Ascending aorta (tissue), 2 donors: ENCODE data around the gene NUP93. TPM values are rescaled to one million over a fixed set of nuclear protein-coding genes. Genes with fewer than 3 reads are reported as not detected.

ENCODE experiments used
- DNase-seq, 2 donors: peaks; one replicate each; pipeline ENCODE4 v3.0.0-alpha.2; 2019; ENCODE audit warnings: low spot score in 2 of 2
- H3K27ac ChIP-seq, 2 donors: fragments of 200-600 bp; sonication (generic); one replicate each; pipeline ENCODE4 v1.5.1; 2016 to 2017; ENCODE audit warnings: mild to moderate bottlenecking in 1 of 2
- H3K27me3 ChIP-seq: fragments of 200-600 bp; sonication (generic); one replicate; pipeline ENCODE4 v1.5.1; 2017
- H3K36me3 ChIP-seq, 2 donors: fragments of 200-600 bp; sonication (generic); one replicate each; pipeline ENCODE4 v1.5.1; 2016
- H3K4me1 ChIP-seq, 2 donors: fragments of 200-600 bp; sonication (generic); one replicate each; pipeline ENCODE4 v1.5.1; 2016 to 2017; ENCODE audit warnings: mild to moderate bottlenecking in 1 of 2
- H3K4me3 ChIP-seq, 2 donors: fragments of 200-600 bp; sonication (generic); one replicate each; pipeline ENCODE4 v1.5.1; 2016 to 2017; ENCODE audit warnings: mild to moderate bottlenecking in 1 of 2
- H3K9me3 ChIP-seq, 2 donors: fragments of 200-600 bp; sonication (generic); one replicate each; pipeline ENCODE4 v1.5.1; 2016
- intact Hi-C: fragments of 100-400 bp; cut with DNase I; formaldehyde crosslinking; loops from one replicate; pipeline ENCODE4 v1.15.1; 2023
- total RNA-seq: library from RNA; depleted of rRNA; stranded (reverse); fragments of >200 nt; gene quantifications from one replicate; pipeline ENCODE4 v1.1.0, GENCODE V29; 2016
- TF ChIP-seq, protein P1 (sequence below), 3 experiments: fragments of 200-600 bp in 2 of 3; fragments of 450-650 bp in 1 of 3; sonication (generic) in 2 of 3; IDR thresholded peaks; one replicate each; pipeline ENCODE4 v1.5.1; 2016 to 2019; ENCODE audit warnings: antibody characterized with exemption in 3 of 3, mild to moderate bottlenecking in 1 of 3, moderate library complexity in 1 of 3

Gene NUP93
- total RNA-seq, 1 donor from 2014 or later, result 419 TPM

DNA sequence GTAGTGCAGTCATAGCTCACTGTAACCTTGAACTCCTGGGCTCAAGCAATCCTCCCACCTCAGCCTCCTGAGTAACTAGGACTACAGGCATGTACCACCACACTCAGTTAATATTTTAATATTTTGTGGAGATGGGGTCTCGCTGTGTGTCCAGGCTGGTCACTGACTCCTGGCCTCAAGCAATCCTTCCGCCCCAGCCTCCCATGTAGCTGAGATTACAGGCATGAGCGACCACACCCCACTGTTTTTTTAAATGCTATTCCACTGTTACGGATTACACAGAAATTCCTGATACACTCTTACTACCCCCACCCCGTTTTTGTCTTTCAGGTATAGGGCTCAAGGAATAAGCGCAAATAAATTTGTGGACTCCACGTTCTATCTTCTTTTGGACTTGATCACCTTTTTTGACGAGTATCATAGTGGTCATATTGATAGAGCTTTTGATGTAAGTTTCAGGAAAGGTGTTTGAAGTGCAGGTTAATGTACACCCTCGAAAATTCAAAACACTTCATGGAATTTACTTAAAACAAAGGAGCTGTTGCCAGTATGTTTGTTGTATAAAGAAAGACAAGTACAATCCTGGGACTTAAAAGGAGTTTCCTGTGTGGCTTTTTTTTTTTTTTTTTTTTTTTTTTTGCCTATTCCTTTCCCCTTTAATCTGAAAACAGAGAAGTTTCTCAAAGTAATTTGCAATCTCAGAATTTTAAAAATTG, 108.9 kb downstream of the NUP93 start:
- DNase-seq, result no peak
- no peaks in the 10 kb centered on the region for H3K4me1 ChIP-seq
- no peaks in the 10 kb centered on the region for H3K27me3 ChIP-seq
- peaks cover 44 to 70% of the 10 kb centered on the region in 2 donors for H3K36me3 ChIP-seq
- TF ChIP-seq, protein P1, sequence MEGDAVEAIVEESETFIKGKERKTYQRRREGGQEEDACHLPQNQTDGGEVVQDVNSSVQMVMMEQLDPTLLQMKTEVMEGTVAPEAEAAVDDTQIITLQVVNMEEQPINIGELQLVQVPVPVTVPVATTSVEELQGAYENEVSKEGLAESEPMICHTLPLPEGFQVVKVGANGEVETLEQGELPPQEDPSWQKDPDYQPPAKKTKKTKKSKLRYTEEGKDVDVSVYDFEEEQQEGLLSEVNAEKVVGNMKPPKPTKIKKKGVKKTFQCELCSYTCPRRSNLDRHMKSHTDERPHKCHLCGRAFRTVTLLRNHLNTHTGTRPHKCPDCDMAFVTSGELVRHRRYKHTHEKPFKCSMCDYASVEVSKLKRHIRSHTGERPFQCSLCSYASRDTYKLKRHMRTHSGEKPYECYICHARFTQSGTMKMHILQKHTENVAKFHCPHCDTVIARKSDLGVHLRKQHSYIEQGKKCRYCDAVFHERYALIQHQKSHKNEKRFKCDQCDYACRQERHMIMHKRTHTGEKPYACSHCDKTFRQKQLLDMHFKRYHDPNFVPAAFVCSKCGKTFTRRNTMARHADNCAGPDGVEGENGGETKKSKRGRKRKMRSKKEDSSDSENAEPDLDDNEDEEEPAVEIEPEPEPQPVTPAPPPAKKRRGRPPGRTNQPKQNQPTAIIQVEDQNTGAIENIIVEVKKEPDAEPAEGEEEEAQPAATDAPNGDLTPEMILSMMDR (IDR thresholded peaks at IDR 0.05), result no peak
- intact Hi-C loops, result no loop called here
- H3K27ac ChIP-seq, result no peak overlapping the region
- H3K4me3 ChIP-seq, result no peak overlapping the region
- no peaks in the 10 kb centered on the region for H3K9me3 ChIP-seq

DNA sequence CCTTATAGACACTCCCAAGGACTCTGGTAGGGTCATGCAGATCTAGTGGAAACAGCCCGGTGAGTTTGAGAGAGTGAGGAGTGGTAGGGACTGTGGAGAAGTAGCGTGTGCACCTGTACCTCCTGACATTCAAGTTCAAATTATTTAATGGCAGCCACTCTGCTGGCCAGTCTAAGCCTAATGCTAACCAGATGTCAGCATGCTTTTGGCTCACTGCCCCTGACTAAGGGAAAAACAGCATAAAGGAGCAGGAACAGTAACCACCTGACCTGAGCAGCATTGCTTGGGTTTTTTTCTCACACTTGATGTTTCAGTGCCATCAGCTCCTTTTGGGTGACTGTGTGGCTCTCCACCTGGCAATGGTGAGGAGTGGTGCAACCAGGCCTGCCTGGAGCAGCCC, 111.3 kb downstream of the NUP93 start:
- H3K27ac ChIP-seq, result no peak overlapping the region
- peaks cover 41 to 73% of the 10 kb centered on the region in 2 donors for H3K36me3 ChIP-seq
- intact Hi-C loops, result no loop called here
- H3K4me1 ChIP-seq, result no peaks in the 10 kb centered on the region
- H3K9me3 ChIP-seq, result no peaks in the 10 kb centered on the region
- no peak for DNase-seq
- H3K4me3 ChIP-seq, result no peak overlapping the region
- H3K27me3 ChIP-seq, result no peaks in the 10 kb centered on the region
- TF ChIP-seq, protein P1 (IDR thresholded peaks at IDR 0.05), result no peak

DNA sequence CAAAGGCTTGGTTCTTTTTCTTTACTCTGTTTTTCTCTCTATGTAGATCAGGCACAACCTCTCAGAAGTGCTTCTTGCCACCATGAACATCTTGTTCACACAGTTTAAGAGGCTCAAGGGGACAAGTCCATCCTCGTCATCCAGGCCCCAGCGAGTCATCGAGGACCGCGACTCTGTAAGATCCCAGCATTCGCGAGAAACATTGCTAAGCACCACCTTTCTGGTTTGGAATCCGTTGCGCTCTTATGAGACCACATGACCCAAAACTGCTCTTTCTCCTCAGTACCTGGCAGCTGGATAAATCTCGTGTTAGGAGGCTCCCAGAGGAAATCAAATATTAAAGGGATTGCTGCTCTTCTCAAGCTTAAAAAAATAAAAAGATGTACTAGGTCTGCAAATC, 111.7 kb downstream of the NUP93 start:
- no peak overlapping the region for H3K4me3 ChIP-seq
- no peak overlapping the region for H3K27ac ChIP-seq
- H3K4me1 ChIP-seq, result no peaks in the 10 kb centered on the region
- H3K36me3 ChIP-seq, result peaks cover 41 to 70% of the 10 kb centered on the region in 2 donors
- no peaks in the 10 kb centered on the region for H3K27me3 ChIP-seq
- TF ChIP-seq, protein P1 (IDR thresholded peaks at IDR 0.05), result no peak
- intact Hi-C loops, result no loop called here
- no peak for DNase-seq
- H3K9me3 ChIP-seq, result no peaks in the 10 kb centered on the region

DNA sequence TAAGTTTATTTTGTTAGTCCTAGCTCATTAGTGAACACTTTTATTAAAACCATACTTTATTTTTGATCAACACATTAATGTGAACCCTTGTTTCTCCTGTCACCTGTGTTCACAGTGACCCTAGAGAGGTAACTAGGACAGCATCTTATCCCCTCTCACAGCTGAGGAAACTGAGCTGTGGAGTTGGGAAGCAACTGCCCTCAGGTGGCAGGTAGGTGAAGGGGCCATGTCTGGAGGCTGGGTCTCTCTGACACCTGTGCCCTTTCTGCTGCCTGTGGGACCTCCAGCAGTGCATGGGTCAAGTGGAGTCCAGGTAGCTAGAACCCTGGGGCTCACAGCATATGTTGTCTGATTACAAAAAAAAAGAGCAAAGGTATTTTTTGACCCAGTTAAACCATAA, 112.2 kb downstream of the NUP93 start:
- Histone ChIP-seq H3K4me3 (no peak overlapping the region), H3K36me3 (peaks cover 38 to 67% of the 10 kb centered on the region in 2 donors), H3K4me1 (no peaks in the 10 kb centered on the region), H3K9me3 (no peaks in the 10 kb centered on the region), H3K27ac (no peak overlapping the region), H3K27me3 (no peaks in the 10 kb centered on the region)
- TF ChIP-seq, protein P1 (IDR thresholded peaks at IDR 0.05), result no peak
- no peak for DNase-seq
- intact Hi-C loops, result no loop called here

DNA sequence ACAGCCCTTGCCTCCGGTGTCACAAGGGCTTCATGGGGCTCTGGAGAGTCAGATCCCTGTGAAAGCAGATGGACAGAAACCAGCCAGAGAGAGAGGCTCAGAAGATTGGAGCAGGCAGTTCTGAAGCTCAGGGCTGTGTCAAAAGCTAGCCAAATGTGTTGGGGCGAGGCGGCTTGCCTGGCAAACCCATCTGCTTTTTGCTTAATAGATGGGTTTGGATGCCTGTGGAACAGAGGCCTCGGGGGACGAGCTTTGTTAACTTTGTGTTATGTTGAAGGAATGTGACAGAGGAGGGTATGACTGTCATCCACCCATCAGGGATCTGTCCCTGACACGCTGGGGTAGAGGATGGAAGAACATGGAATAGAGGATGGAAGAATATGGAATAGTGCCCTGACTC, 114.1 kb downstream of the NUP93 start:
- peaks cover 26 to 50% of the 10 kb centered on the region in 2 donors for H3K36me3 ChIP-seq
- no peak for DNase-seq
- TF ChIP-seq, protein P1 (IDR thresholded peaks at IDR 0.05), result no peak

More for the DNA sequence above, 114.1 kb downstream of the NUP93 start:
- Histone ChIP-seq H3K4me1 (peaks cover 3 to 5% of the 10 kb centered on the region in 2 donors), H3K27ac (no peak overlapping the region), H3K9me3 (no peaks in the 10 kb centered on the region), H3K4me3 (no peak overlapping the region), H3K27me3 (no peaks in the 10 kb centered on the region)
- intact Hi-C loops, result no loop called here
